GM23338 (cell line): ENCODE measurements around the gene STAT4. TPM values are rescaled to one million over a fixed set of nuclear protein-coding genes. Genes with fewer than 3 reads are reported as not detected.

Source experiments
- ATAC-seq: fragments of 200-7000 bp; cut with Tn5 transposase; 3 replicates; pipeline ENCODE4 v1.9.1; 2020
- DNase-seq: peaks from one replicate; pipeline ENCODE4 v3.0.0-alpha.2; 2015; ENCODE audit warnings: low spot score
- H2AFZ ChIP-seq: fragments of 200-600 bp; sonication (generic); 2 replicates; pipeline ENCODE4 v1.8.0; 2016; ENCODE audit warnings: antibody characterized with exemption, mild to moderate bottlenecking, moderate library complexity
- H3F3A ChIP-seq: fragments of 200-600 bp; sonication (generic); replicated peaks from 2 replicates; pipeline ENCODE4 v1.8.0; 2017; ENCODE audit warnings: antibody characterized with exemption, mixed run types, low read depth
- H3K27ac ChIP-seq: fragments of 200-600 bp; sonication (generic); 2 replicates; pipeline ENCODE4 v1.6.1; 2016; ENCODE audit warnings: low read depth
- H3K27me3 ChIP-seq: fragments of 200-600 bp; sonication (generic); 2 replicates; pipeline ENCODE4 v1.8.0; 2016; ENCODE audit warnings: mild to moderate bottlenecking, mixed run types, moderate library complexity; ENCODE audit not compliant: insufficient read depth
- H3K36me3 ChIP-seq: fragments of 200-600 bp; sonication (generic); 2 replicates; pipeline ENCODE4 v1.8.0; 2016; ENCODE audit warnings: mild to moderate bottlenecking; ENCODE audit not compliant: insufficient read depth
- H3K4me1 ChIP-seq: fragments of 200-600 bp; sonication (generic); 2 replicates; pipeline ENCODE4 v1.8.0; 2016; ENCODE audit warnings: mild to moderate bottlenecking, moderate library complexity; ENCODE audit not compliant: insufficient read depth
- H3K4me2 ChIP-seq: fragments of 200-600 bp; sonication (generic); 2 replicates; pipeline ENCODE4 v1.7.1; 2017; ENCODE audit warnings: mixed run types
- H3K4me3 ChIP-seq: fragments of 200-600 bp; sonication (generic); 2 replicates; pipeline ENCODE4 v1.6.1; 2016; ENCODE audit warnings: mixed run types
- H3K79me2 ChIP-seq: fragments of 200-600 bp; sonication (generic); replicated peaks from 2 replicates; pipeline ENCODE4 v1.8.0; 2017; ENCODE audit warnings: mild to moderate bottlenecking; ENCODE audit not compliant: insufficient read depth
- H3K9me2 ChIP-seq: fragments of 200-600 bp; sonication (generic); 2 replicates; pipeline ENCODE4 v1.8.0; 2017; ENCODE audit not compliant: insufficient read depth
- H4K20me1 ChIP-seq: fragments of 200-600 bp; sonication (generic); replicated peaks from 2 replicates; pipeline ENCODE4 v1.8.0; 2017; ENCODE audit warnings: mild to moderate bottlenecking; ENCODE audit not compliant: insufficient read depth
- H3K27ac Mint-ChIP-seq: 2 replicates; pipeline ENCODE4 v1.8.0; 2020; ENCODE audit warnings: inconsistent platforms, mild to moderate bottlenecking, moderate library complexity, mixed read lengths
- H3K27me3 Mint-ChIP-seq: 3 replicates; pipeline ENCODE4 v1.8.0; 2022; ENCODE audit warnings: low read depth, mild to moderate bottlenecking, moderate library complexity, mixed read lengths, inconsistent platforms; ENCODE audit not compliant: insufficient read depth, poor library complexity
- H3K36me3 Mint-ChIP-seq: 3 replicates; pipeline ENCODE4 v1.8.0; 2021; ENCODE audit warnings: low read depth, mild to moderate bottlenecking, inconsistent platforms, moderate library complexity, mixed read lengths
- H3K4me1 Mint-ChIP-seq: 3 replicates; pipeline ENCODE4 v1.8.0; 2020; ENCODE audit warnings: mild to moderate bottlenecking, inconsistent platforms, mixed read lengths
- H3K4me3 Mint-ChIP-seq: 3 replicates; pipeline ENCODE4 v1.8.0; 2021; ENCODE audit warnings: moderate library complexity, mild to moderate bottlenecking, inconsistent platforms, mixed read lengths
- H3K9me3 Mint-ChIP-seq: 3 replicates; pipeline ENCODE4 v1.8.0; 2020; ENCODE audit warnings: moderate library complexity, mild to moderate bottlenecking, inconsistent platforms, mixed read lengths
- CREB1 ChIP-seq: fragments of 250-450 bp; sonication (Bioruptor Pico); IDR thresholded peaks from 2 replicates; pipeline ENCODE4 v1.5.0; 2020; ENCODE audit warnings: low read depth, mild to moderate bottlenecking, moderate library complexity
- EZH2 ChIP-seq: fragments of 200-600 bp; sonication (generic); IDR thresholded peaks from one replicate; pipeline ENCODE4 v1.8.0; 2017; ENCODE audit warnings: antibody characterized with exemption, mild to moderate bottlenecking, low read depth; ENCODE audit not compliant: unreplicated experiment
- EZH2phosphoT487 ChIP-seq: fragments of 200-600 bp; sonication (generic); IDR thresholded peaks from one replicate; pipeline ENCODE4 v1.8.1; 2018; ENCODE audit warnings: antibody characterized with exemption; ENCODE audit not compliant: unreplicated experiment
- JUNB ChIP-seq: IDR thresholded peaks from one replicate; pipeline ENCODE4 v1.6.1; 2016; ENCODE audit warnings: antibody characterized with exemption; ENCODE audit not compliant: unreplicated experiment
- NANOG ChIP-seq: IDR thresholded peaks from 2 replicates; pipeline ENCODE4 v1.6.1; 2016; ENCODE audit warnings: antibody characterized with exemption, borderline replicate concordance
- POLR2AphosphoS5 ChIP-seq: IDR thresholded peaks from 2 replicates; pipeline ENCODE4 v1.6.1; 2016; ENCODE audit warnings: antibody characterized with exemption, low read depth
- STAT1 ChIP-seq: IDR thresholded peaks from one replicate; pipeline ENCODE4 v1.6.1; 2016; ENCODE audit warnings: antibody characterized with exemption; ENCODE audit not compliant: unreplicated experiment
- ZNF114 ChIP-seq: fragments of 250-450 bp; sonication (Bioruptor Pico); IDR thresholded peaks from 2 replicates; pipeline ENCODE4 v1.5.0; 2020; ENCODE audit warnings: mild to moderate bottlenecking, moderate library complexity
- ZNF331 ChIP-seq: fragments of 250-450 bp; sonication (Bioruptor Pico); IDR thresholded peaks from 2 replicates; pipeline ENCODE4 v1.5.0; 2020; ENCODE audit warnings: low read depth, mild to moderate bottlenecking, moderate library complexity
- polyA plus RNA-seq: library from polyadenylated mRNA; unstranded; fragments of >200 nt; fragmentation: Nextera tagmentation; extraction: Ambion mirVana; gene quantifications from 2 replicates; pipeline ENCODE4 v1.2.1, GENCODE V29; 2016
- total RNA-seq: library from RNA; depleted of rRNA; stranded (reverse); fragments of >200 nt; shearing (Covaris generic); gene quantifications from 2 replicates; pipeline ENCODE4 v1.2.3, GENCODE V29; 2014
- TF ChIP-seq, protein P1 (sequence below): fragments of 250-450 bp; sonication (Bioruptor Pico); IDR thresholded peaks from 2 replicates; pipeline ENCODE4 v1.5.0; 2020; ENCODE audit warnings: mild to moderate bottlenecking, moderate library complexity
- TF ChIP-seq, protein P2 (sequence below), 2 experiments: fragments of 200-600 bp in 1 of 2; sonication (generic) in 1 of 2; conservative IDR thresholded peaks; 2 replicates each; pipeline versions ENCODE4 v1.5.1 to v1.6.1; 2016 to 2017; ENCODE audit warnings: antibody characterized with exemption in 2 of 2, low read depth in 2 of 2, mild to moderate bottlenecking in 2 of 2, moderate library complexity in 1 of 2
- TF ChIP-seq, protein P3 (sequence below): IDR thresholded peaks from 2 replicates; pipeline ENCODE4 v1.6.1; 2016; ENCODE audit warnings: antibody characterized with exemption
- TF ChIP-seq, protein P4 (sequence below): IDR thresholded peaks from one replicate; pipeline ENCODE4 v1.6.1; 2018; ENCODE audit warnings: antibody characterized with exemption; ENCODE audit not compliant: unreplicated experiment

Gene STAT4
- total and polyA plus RNA-seq, 2 experiments from 2014 or later, result 0.52 to 0.86 TPM

DNA sequence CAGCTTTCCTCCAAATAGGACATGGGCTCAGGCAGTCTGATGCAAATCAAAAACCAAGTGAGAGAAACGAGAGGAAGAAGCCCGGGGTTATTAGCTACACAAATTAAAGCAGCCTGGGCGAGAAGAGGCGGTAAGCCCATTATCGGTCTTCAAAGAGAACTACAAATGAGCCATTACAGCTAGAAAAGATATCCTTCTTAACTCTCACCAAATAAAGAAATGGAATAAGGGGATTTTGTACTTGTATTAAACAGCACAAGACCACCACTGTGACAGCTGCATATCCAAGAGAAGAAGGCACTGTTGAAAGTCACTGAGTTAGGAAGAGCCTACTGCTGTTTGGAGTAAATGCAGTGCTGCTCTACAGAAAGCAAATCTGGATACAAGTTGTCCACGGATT, 169.5 kb downstream of the STAT4 start:
- DNase-seq (no peak), ATAC-seq (no peak)
- peaks cover 71% of the 10 kb centered on the region for H3K36me3 ChIP-seq
- Mint-ChIP-seq H3K27ac (no peak overlapping the region), H3K27me3 (peaks cover 5% of the 10 kb centered on the region), H3K36me3 (peaks cover 91% of the 10 kb centered on the region), H3K9me3 (no peaks in the 10 kb centered on the region), H3K4me3 (no peak overlapping the region), H3K4me1 (no peaks in the 10 kb centered on the region; the same call in 2 of the 3 replicates)
- peaks cover 4% of the 10 kb centered on the region for H4K20me1 ChIP-seq
- no peak overlapping the region for H3K4me3 ChIP-seq
- H3K9me2 ChIP-seq, result no peaks in the 10 kb centered on the region
- no peaks in the 10 kb centered on the region for H3K4me1 ChIP-seq
- TF ChIP-seq EZH2 (no peak), JUNB (no peak), EZH2phosphoT487 (no peak), NANOG (no peak), CREB1 (CRISPR knock-in tag) (no peak), ZNF114 (CRISPR knock-in tag) (no peak), ZNF331 (no peak), POLR2AphosphoS5 (no peak), STAT1 (no peak)
- TF ChIP-seq, protein P1, sequence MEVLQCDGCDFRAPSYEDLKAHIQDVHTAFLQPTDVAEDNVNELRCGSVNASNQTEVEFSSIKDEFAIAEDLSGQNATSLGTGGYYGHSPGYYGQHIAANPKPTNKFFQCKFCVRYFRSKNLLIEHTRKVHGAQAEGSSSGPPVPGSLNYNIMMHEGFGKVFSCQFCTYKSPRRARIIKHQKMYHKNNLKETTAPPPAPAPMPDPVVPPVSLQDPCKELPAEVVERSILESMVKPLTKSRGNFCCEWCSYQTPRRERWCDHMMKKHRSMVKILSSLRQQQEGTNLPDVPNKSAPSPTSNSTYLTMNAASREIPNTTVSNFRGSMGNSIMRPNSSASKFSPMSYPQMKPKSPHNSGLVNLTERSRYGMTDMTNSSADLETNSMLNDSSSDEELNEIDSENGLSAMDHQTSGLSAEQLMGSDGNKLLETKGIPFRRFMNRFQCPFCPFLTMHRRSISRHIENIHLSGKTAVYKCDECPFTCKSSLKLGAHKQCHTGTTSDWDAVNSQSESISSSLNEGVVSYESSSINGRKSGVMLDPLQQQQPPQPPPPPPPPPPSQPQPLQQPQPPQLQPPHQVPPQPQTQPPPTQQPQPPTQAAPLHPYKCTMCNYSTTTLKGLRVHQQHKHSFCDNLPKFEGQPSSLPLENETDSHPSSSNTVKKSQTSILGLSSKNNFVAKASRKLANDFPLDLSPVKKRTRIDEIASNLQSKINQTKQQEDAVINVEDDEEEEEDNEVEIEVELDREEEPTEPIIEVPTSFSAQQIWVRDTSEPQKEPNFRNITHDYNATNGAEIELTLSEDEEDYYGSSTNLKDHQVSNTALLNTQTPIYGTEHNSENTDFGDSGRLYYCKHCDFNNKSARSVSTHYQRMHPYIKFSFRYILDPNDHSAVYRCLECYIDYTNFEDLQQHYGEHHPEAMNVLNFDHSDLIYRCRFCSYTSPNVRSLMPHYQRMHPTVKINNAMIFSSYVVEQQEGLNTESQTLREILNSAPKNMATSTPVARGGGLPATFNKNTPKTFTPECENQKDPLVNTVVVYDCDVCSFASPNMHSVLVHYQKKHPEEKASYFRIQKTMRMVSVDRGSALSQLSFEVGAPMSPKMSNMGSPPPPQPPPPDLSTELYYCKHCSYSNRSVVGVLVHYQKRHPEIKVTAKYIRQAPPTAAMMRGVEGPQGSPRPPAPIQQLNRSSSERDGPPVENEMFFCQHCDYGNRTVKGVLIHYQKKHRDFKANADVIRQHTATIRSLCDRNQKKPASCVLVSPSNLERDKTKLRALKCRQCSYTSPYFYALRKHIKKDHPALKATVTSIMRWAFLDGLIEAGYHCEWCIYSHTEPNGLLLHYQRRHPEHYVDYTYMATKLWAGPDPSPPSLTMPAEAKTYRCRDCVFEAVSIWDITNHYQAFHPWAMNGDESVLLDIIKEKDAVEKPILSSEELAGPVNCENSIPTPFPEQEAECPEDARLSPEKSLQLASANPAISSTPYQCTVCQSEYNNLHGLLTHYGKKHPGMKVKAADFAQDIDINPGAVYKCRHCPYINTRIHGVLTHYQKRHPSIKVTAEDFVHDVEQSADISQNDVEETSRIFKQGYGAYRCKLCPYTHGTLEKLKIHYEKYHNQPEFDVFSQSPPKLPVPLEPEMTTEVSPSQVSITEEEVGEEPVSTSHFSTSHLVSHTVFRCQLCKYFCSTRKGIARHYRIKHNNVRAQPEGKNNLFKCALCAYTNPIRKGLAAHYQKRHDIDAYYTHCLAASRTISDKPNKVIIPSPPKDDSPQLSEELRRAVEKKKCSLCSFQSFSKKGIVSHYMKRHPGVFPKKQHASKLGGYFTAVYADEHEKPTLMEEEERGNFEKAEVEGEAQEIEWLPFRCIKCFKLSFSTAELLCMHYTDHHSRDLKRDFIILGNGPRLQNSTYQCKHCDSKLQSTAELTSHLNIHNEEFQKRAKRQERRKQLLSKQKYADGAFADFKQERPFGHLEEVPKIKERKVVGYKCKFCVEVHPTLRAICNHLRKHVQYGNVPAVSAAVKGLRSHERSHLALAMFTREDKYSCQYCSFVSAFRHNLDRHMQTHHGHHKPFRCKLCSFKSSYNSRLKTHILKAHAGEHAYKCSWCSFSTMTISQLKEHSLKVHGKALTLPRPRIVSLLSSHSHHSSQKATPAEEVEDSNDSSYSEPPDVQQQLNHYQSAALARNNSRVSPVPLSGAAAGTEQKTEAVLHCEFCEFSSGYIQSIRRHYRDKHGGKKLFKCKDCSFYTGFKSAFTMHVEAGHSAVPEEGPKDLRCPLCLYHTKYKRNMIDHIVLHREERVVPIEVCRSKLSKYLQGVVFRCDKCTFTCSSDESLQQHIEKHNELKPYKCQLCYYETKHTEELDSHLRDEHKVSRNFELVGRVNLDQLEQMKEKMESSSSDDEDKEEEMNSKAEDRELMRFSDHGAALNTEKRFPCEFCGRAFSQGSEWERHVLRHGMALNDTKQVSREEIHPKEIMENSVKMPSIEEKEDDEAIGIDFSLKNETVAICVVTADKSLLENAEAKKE (CRISPR knock-in tag), result no peak
- TF ChIP-seq, protein P2, sequence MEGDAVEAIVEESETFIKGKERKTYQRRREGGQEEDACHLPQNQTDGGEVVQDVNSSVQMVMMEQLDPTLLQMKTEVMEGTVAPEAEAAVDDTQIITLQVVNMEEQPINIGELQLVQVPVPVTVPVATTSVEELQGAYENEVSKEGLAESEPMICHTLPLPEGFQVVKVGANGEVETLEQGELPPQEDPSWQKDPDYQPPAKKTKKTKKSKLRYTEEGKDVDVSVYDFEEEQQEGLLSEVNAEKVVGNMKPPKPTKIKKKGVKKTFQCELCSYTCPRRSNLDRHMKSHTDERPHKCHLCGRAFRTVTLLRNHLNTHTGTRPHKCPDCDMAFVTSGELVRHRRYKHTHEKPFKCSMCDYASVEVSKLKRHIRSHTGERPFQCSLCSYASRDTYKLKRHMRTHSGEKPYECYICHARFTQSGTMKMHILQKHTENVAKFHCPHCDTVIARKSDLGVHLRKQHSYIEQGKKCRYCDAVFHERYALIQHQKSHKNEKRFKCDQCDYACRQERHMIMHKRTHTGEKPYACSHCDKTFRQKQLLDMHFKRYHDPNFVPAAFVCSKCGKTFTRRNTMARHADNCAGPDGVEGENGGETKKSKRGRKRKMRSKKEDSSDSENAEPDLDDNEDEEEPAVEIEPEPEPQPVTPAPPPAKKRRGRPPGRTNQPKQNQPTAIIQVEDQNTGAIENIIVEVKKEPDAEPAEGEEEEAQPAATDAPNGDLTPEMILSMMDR (conservative IDR thresholded peaks at IDR 0.05; ENCODE audit: low read depth in 2 of 2), result no peak
- TF ChIP-seq, protein P3, sequence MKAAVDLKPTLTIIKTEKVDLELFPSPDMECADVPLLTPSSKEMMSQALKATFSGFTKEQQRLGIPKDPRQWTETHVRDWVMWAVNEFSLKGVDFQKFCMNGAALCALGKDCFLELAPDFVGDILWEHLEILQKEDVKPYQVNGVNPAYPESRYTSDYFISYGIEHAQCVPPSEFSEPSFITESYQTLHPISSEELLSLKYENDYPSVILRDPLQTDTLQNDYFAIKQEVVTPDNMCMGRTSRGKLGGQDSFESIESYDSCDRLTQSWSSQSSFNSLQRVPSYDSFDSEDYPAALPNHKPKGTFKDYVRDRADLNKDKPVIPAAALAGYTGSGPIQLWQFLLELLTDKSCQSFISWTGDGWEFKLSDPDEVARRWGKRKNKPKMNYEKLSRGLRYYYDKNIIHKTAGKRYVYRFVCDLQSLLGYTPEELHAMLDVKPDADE, result no peak
- TF ChIP-seq, protein P4, sequence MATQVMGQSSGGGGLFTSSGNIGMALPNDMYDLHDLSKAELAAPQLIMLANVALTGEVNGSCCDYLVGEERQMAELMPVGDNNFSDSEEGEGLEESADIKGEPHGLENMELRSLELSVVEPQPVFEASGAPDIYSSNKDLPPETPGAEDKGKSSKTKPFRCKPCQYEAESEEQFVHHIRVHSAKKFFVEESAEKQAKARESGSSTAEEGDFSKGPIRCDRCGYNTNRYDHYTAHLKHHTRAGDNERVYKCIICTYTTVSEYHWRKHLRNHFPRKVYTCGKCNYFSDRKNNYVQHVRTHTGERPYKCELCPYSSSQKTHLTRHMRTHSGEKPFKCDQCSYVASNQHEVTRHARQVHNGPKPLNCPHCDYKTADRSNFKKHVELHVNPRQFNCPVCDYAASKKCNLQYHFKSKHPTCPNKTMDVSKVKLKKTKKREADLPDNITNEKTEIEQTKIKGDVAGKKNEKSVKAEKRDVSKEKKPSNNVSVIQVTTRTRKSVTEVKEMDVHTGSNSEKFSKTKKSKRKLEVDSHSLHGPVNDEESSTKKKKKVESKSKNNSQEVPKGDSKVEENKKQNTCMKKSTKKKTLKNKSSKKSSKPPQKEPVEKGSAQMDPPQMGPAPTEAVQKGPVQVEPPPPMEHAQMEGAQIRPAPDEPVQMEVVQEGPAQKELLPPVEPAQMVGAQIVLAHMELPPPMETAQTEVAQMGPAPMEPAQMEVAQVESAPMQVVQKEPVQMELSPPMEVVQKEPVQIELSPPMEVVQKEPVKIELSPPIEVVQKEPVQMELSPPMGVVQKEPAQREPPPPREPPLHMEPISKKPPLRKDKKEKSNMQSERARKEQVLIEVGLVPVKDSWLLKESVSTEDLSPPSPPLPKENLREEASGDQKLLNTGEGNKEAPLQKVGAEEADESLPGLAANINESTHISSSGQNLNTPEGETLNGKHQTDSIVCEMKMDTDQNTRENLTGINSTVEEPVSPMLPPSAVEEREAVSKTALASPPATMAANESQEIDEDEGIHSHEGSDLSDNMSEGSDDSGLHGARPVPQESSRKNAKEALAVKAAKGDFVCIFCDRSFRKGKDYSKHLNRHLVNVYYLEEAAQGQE, result no peak
- no peak overlapping the region for H2AFZ ChIP-seq
- H3K27me3 ChIP-seq, result no peaks in the 10 kb centered on the region
- no peak overlapping the region for H3K4me2 ChIP-seq
- H3F3A ChIP-seq, result no peaks in the 10 kb centered on the region
- no peaks in the 10 kb centered on the region for H3K79me2 ChIP-seq
- H3K27ac ChIP-seq, result no peak overlapping the region
